GM12878 (cell line): ENCODE measurements around the gene DCAF15.
A peak's percentile ranks its signal among the peaks of the same experiment; 100 is the strongest.

Experiments
- ASH2L ChIP-seq: fragments of 300-600, 200-600 bp; sonication (generic); IDR thresholded peaks from 2 replicates; pipeline ENCODE4 v1.6.1; 2017; ENCODE audit warnings: low read depth, mild to moderate bottlenecking, borderline replicate concordance
- CREB1 ChIP-seq: IDR thresholded peaks from 2 replicates; pipeline ENCODE4 v1.6.1; 2012; ENCODE audit warnings: low read depth, mild to moderate bottlenecking, inconsistent platforms
- EP300 ChIP-seq, 2 experiments: fragments of 150-350 bp in 1 of 2; IDR thresholded peaks; 2 replicates each; pipeline ENCODE4 v1.6.1; 2011 to 2012; ENCODE audit warnings: low read depth in 2 of 2, low read length in 2 of 2, borderline replicate concordance in 1 of 2, improper control_type of control experiment in 1 of 2, inconsistent platforms in 1 of 2; ENCODE audit not compliant: control insufficient read depth in 1 of 2
- FOXM1 ChIP-seq: IDR thresholded peaks from 2 replicates; pipeline ENCODE4 v1.6.1; 2012; ENCODE audit warnings: low read depth, mild to moderate bottlenecking, inconsistent platforms, low read length, moderate library complexity
- MYC ChIP-seq: IDR thresholded peaks from 2 replicates; pipeline ENCODE4 v1.6.1; 2011; ENCODE audit warnings: mild to moderate bottlenecking, low read length, moderate library complexity, inconsistent platforms; ENCODE audit not compliant: insufficient read depth, insufficient replicate concordance, insufficient read length, severe bottlenecking
- POLR2A ChIP-seq: IDR thresholded peaks from 2 replicates; pipeline ENCODE4 v1.6.1; 2011; ENCODE audit warnings: low read depth, mild to moderate bottlenecking, low read length
- ZZZ3 ChIP-seq: IDR thresholded peaks from 2 replicates; pipeline ENCODE4 v1.6.1; 2011; ENCODE audit warnings: low read depth; ENCODE audit not compliant: control insufficient read depth, insufficient read length
- TF ChIP-seq, protein P1 (sequence below): fragments of 450-650 bp; formaldehyde crosslinking; IDR thresholded peaks from 2 replicates; pipeline ENCODE4 v1.4.0; 2022; ENCODE audit warnings: mild to moderate bottlenecking, moderate library complexity
- TF ChIP-seq, protein P2 (sequence below), 3 experiments: IDR thresholded peaks in 2 of 3; conservative IDR thresholded peaks in 1 of 3; 2 replicates each; pipeline ENCODE4 v1.5.1; 2011; ENCODE audit warnings: low read depth in 3 of 3, low read length in 3 of 3, mild to moderate bottlenecking in 3 of 3, control low read depth in 2 of 3, moderate library complexity in 2 of 3, inconsistent platforms in 1 of 3, mixed read lengths in 1 of 3; ENCODE audit not compliant: control insufficient read depth in 2 of 3, insufficient read depth in 1 of 3; ENCODE audit errors: extremely low read depth in 1 of 3
- TF ChIP-seq, protein P3 (sequence below): IDR thresholded peaks from 2 replicates; pipeline ENCODE4 v1.6.1; 2012; ENCODE audit warnings: low read depth, low read length, improper control_type of control experiment

DNA sequence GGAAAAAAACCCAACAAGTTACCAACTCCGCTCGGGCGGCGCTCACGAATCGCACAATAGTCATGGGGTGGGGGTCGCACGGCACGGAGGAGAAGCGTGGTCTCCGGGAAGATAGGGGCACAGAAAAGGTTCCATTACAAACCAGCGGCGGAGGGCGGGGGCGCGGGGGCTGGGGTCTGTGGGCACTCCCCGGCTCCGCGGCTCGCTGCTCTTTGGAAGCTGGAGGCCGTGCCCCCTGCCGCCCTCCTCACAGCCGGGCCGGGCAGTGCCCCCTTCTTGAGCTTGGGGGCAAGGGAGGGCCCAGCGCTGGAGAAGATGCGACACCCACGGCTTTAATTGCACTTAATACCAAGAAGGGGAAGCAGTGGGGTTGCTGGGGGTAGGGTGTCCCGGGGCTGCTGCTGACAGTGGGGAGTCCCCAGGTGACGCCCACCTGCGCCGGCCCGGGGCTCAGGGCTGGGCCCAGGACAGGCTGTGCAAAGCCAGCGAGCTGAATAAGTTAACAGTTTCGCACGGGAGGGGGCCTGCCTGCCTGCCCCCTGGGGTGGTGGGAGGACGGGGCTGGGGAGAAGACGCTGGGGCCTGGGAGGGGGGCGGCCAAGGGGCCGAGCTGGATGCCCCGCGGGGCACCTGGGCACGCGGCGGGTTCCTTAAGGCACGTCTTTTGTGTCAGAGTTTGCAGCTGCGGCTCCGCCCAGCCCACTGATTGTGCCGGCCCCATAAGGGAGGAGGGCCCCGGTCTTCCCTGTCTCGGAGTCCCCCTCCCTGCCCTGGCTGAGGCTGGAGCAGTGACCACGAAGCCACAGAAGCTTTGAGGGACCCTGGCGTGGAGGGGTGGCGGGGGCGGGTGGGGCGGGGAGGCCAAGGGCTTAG is 9.8 kb downstream of the DCAF15 start:
- TF ChIP-seq EP300 (IDR thresholded peaks at IDR 0.05; ENCODE audit: borderline replicate concordance in 1 of 2, control insufficient read depth in 1 of 2, low read depth in 2 of 2, low read length in 2 of 2) (no peak), POLR2A (peak; percentile 14; the same call in 1 of the 2 replicates), ZZZ3 (no peak), ASH2L (no peak), FOXM1 (no peak), MYC (no peak), CREB1 (no peak)
- TF ChIP-seq, protein P1, sequence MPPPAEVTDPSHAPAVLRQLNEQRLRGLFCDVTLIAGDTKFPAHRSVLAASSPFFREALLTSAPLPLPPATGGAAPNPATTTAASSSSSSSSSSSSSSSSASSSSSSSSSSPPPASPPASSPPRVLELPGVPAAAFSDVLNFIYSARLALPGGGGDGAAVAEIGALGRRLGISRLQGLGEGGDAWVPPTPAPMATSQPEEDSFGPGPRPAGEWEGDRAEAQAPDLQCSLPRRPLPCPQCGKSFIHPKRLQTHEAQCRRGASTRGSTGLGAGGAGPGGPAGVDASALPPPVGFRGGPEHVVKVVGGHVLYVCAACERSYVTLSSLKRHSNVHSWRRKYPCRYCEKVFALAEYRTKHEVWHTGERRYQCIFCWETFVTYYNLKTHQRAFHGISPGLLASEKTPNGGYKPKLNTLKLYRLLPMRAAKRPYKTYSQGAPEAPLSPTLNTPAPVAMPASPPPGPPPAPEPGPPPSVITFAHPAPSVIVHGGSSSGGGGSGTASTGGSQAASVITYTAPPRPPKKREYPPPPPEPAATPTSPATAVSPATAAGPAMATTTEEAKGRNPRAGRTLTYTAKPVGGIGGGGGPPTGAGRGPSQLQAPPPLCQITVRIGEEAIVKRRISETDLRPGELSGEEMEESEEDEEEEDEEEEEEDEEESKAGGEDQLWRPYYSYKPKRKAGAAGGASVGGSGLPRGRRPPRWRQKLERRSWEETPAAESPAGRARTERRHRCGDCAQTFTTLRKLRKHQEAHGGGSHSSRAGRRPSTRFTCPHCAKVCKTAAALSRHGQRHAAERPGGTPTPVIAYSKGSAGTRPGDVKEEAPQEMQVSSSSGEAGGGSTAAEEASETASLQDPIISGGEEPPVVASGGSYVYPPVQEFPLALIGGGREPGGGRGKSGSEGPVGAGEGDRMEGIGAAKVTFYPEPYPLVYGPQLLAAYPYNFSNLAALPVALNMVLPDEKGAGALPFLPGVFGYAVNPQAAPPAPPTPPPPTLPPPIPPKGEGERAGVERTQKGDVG (CRISPR knock-in tag): no peak
- TF ChIP-seq, protein P2, sequence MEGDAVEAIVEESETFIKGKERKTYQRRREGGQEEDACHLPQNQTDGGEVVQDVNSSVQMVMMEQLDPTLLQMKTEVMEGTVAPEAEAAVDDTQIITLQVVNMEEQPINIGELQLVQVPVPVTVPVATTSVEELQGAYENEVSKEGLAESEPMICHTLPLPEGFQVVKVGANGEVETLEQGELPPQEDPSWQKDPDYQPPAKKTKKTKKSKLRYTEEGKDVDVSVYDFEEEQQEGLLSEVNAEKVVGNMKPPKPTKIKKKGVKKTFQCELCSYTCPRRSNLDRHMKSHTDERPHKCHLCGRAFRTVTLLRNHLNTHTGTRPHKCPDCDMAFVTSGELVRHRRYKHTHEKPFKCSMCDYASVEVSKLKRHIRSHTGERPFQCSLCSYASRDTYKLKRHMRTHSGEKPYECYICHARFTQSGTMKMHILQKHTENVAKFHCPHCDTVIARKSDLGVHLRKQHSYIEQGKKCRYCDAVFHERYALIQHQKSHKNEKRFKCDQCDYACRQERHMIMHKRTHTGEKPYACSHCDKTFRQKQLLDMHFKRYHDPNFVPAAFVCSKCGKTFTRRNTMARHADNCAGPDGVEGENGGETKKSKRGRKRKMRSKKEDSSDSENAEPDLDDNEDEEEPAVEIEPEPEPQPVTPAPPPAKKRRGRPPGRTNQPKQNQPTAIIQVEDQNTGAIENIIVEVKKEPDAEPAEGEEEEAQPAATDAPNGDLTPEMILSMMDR (IDR thresholded peaks at IDR 0.05 in 2 of 3, conservative IDR thresholded peaks at IDR 0.05 in 1 of 3; ENCODE audit: control insufficient read depth in 2 of 3, extremely low read depth in 1 of 3, insufficient read depth in 1 of 3, low read depth in 3 of 3, low read length in 3 of 3): no peak
- TF ChIP-seq, protein P3, sequence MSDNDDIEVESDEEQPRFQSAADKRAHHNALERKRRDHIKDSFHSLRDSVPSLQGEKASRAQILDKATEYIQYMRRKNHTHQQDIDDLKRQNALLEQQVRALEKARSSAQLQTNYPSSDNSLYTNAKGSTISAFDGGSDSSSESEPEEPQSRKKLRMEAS: no peak
